OCI-LY1 (cell line): ENCODE measurements around the gene KBTBD7.

ENCODE experiments used
- H2AFZ ChIP-seq: fragments of 200-600 bp; sonication (generic), shearing (Covaris generic); 2 replicates; pipeline ENCODE4 v1.6.0; 2014; ENCODE audit warnings: antibody characterized with exemption, mild to moderate bottlenecking, low read length
- H3F3A ChIP-seq: fragments of 200-600 bp; sonication (generic), shearing (Covaris generic); 2 replicates; pipeline ENCODE4 v1.6.0; 2014; ENCODE audit warnings: mild to moderate bottlenecking, antibody characterized with exemption, low read length, moderate library complexity; ENCODE audit not compliant: insufficient read depth
- H3K27ac ChIP-seq: fragments of 200-600 bp; sonication (generic); 2 replicates; pipeline ENCODE4 v1.5.1; 2014; ENCODE audit warnings: low read length, mixed run types, mild to moderate bottlenecking, low read depth; ENCODE audit not compliant: poor library complexity, severe bottlenecking
- H3K27me3 ChIP-seq: fragments of 200-600 bp; sonication (generic); 2 replicates; pipeline ENCODE4 v1.6.0; 2014; ENCODE audit warnings: antibody characterized with exemption, mild to moderate bottlenecking, low read length, moderate library complexity; ENCODE audit not compliant: insufficient read depth
- H3K36me3 ChIP-seq: fragments of 200-600 bp; sonication (generic); 2 replicates; pipeline ENCODE4 v1.6.1; 2014; ENCODE audit warnings: mild to moderate bottlenecking, antibody characterized with exemption, low read length, moderate library complexity, mixed read lengths; ENCODE audit not compliant: insufficient read depth
- H3K4me1 ChIP-seq: fragments of 200-600 bp; sonication (generic); 2 replicates; pipeline ENCODE4 v1.5.1; 2014; ENCODE audit warnings: mild to moderate bottlenecking, low read length, moderate library complexity; ENCODE audit not compliant: insufficient read depth, severe bottlenecking
- H3K4me2 ChIP-seq: fragments of 200-600 bp; sonication (generic), shearing (Covaris generic); 2 replicates; pipeline ENCODE4 v1.6.1; 2014; ENCODE audit warnings: low read length
- H3K4me3 ChIP-seq: fragments of 200-600 bp; sonication (generic); 2 replicates; pipeline ENCODE4 v1.5.1; 2014; ENCODE audit warnings: low read length, low read depth, mild to moderate bottlenecking, mixed read lengths; ENCODE audit not compliant: poor library complexity, severe bottlenecking
- H3K79me2 ChIP-seq: fragments of 200-600 bp; shearing (Covaris generic); 2 replicates; pipeline ENCODE4 v1.6.1; 2016; ENCODE audit warnings: mixed run types, low read length, mixed read lengths; ENCODE audit not compliant: insufficient read depth
- H3K9ac ChIP-seq: fragments of 200-600 bp; sonication (generic), shearing (Covaris generic); 2 replicates; pipeline ENCODE4 v1.6.1; 2014; ENCODE audit warnings: mild to moderate bottlenecking, low read length, mixed read lengths
- H3K9me2 ChIP-seq: fragments of 200-600 bp; sonication (generic), shearing (Covaris generic); 2 replicates; pipeline ENCODE4 v1.6.1; 2014; ENCODE audit warnings: low read depth, mild to moderate bottlenecking, low read length, mixed read lengths
- H3K9me3 ChIP-seq: fragments of 200-600 bp; shearing (Covaris generic); 2 replicates; pipeline ENCODE4 v1.6.1; 2014; ENCODE audit warnings: low read length, mixed read lengths
- H4K20me1 ChIP-seq: fragments of 200-600 bp; sonication (generic), shearing (Covaris generic); 2 replicates; pipeline ENCODE4 v1.6.0; 2016; ENCODE audit warnings: mild to moderate bottlenecking, low read length; ENCODE audit not compliant: insufficient read depth
- EZH2 ChIP-seq: fragments of 200-600 bp; sonication (generic), shearing (Covaris generic); IDR thresholded peaks from 2 replicates; pipeline ENCODE4 v1.8.0; 2017; ENCODE audit warnings: borderline replicate concordance, mixed run types, mild to moderate bottlenecking, antibody characterized with exemption, low read length, moderate library complexity, mixed read lengths
- TF ChIP-seq, protein P1 (sequence below): fragments of 200-600 bp; sonication (generic), shearing (Covaris generic); IDR thresholded peaks from 2 replicates; pipeline ENCODE4 v1.5.1; 2017; ENCODE audit warnings: mild to moderate bottlenecking, antibody characterized with exemption, low read length, moderate library complexity, mixed read lengths

KBTBD7 gene

DNA sequence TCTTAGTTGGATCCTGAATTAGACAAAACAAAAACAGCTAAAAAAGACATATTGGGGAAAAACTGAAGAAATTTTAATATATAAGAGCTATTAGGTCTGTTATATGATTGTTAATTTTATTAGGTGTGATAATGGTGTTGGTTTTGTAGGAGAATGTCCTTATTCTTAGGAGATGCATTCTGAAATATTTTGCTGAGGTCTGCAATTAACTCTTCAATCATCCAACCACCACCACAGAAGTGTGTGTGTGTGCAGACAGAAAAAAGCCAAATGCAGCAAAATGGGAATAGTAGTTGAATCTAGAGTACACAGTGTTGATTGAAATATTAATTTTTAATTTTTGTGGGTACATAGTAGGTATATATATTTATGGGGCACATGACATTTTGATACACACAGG is 12.1 kb upstream of the KBTBD7 start:
- Histone ChIP-seq H3K4me2 (no peak overlapping the region), H3K79me2 (no peaks in the 10 kb centered on the region), H3K9me2 (no peaks in the 10 kb centered on the region), H3K9me3 (peaks cover 12% of the 10 kb centered on the region), H4K20me1 (no peaks in the 10 kb centered on the region), H3K36me3 (no peaks in the 10 kb centered on the region), H3K9ac (no peak overlapping the region), H3K27ac (no peak overlapping the region), H3K27me3 (no peaks in the 10 kb centered on the region), H3K4me3 (no peak overlapping the region), H3F3A (no peaks in the 10 kb centered on the region), H3K4me1 (no peaks in the 10 kb centered on the region), H2AFZ (no peak overlapping the region)
- TF ChIP-seq, protein P1, sequence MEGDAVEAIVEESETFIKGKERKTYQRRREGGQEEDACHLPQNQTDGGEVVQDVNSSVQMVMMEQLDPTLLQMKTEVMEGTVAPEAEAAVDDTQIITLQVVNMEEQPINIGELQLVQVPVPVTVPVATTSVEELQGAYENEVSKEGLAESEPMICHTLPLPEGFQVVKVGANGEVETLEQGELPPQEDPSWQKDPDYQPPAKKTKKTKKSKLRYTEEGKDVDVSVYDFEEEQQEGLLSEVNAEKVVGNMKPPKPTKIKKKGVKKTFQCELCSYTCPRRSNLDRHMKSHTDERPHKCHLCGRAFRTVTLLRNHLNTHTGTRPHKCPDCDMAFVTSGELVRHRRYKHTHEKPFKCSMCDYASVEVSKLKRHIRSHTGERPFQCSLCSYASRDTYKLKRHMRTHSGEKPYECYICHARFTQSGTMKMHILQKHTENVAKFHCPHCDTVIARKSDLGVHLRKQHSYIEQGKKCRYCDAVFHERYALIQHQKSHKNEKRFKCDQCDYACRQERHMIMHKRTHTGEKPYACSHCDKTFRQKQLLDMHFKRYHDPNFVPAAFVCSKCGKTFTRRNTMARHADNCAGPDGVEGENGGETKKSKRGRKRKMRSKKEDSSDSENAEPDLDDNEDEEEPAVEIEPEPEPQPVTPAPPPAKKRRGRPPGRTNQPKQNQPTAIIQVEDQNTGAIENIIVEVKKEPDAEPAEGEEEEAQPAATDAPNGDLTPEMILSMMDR = no peak
- TF ChIP-seq EZH2 = no peak

DNA sequence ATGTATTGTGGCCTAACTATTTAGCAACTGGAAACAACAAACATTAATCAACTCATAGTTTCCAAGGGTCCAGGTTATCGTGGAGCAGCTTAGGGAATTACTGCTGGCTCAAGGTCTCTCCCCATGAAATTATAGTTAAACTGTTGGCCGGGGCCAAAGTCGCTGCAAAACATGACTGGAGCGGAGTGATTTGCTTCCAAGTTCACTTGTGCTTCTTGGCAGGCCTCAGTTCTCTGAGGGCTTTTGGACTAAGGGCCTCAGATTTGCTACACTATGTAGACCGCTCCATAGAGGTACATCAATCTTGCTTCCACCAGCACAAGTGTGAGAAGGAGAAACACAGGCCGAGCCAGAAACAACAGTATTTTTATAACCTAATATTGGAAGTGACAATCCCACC is 9.4 kb upstream of the KBTBD7 start:
- no peaks in the 10 kb centered on the region for H3K27me3 ChIP-seq
- TF ChIP-seq, protein P1 = no peak
- TF ChIP-seq EZH2 = no peak
- H4K20me1 ChIP-seq = no peaks in the 10 kb centered on the region
- no peak overlapping the region for H3K27ac ChIP-seq
- H3K4me3 ChIP-seq = no peak overlapping the region
- no peak overlapping the region for H3K4me2 ChIP-seq
- H2AFZ ChIP-seq = no peak overlapping the region
- H3K4me1 ChIP-seq = peaks cover 15% of the 10 kb centered on the region
- no peaks in the 10 kb centered on the region for H3K36me3 ChIP-seq
- H3K9me2 ChIP-seq = no peaks in the 10 kb centered on the region
- H3K9ac ChIP-seq = no peak overlapping the region
- peaks cover 6% of the 10 kb centered on the region; the same call in 1 of the 2 replicates for H3K9me3 ChIP-seq
- H3K79me2 ChIP-seq = no peaks in the 10 kb centered on the region
- no peaks in the 10 kb centered on the region for H3F3A ChIP-seq

DNA sequence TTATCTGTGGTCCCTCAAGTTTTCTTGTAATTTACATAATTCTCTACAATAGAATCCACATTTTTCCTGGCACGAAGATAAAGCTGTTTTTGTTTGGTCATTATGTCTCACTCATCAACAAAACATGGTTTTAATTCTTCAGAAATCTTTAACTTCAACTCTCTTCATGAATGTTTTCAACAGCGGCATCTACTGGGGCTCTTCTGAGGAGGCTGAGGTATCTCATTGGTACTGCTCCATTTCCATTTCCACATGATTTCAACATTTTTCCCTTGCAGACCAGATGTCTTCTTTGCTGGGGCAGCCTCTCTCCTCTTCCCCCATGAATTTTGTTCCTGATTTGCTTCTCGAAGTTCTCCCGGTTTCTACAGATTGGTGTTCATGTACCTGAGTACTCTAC is 5.8 kb upstream of the KBTBD7 start:
- Histone ChIP-seq H3K27me3 (no peaks in the 10 kb centered on the region), H3K9me3 (no peaks in the 10 kb centered on the region), H4K20me1 (no peaks in the 10 kb centered on the region), H3K4me3 (no peak overlapping the region), H3K9me2 (no peaks in the 10 kb centered on the region), H3K4me1 (peaks cover 22% of the 10 kb centered on the region), H3K9ac (no peak overlapping the region), H3K27ac (peak overlapping the region; percentile 67), H3K79me2 (no peaks in the 10 kb centered on the region), H2AFZ (no peak overlapping the region), H3F3A (no peaks in the 10 kb centered on the region), H3K36me3 (no peaks in the 10 kb centered on the region), H3K4me2 (no peak overlapping the region)
- TF ChIP-seq EZH2 = no peak
- TF ChIP-seq, protein P1 = no peak
